Adrenal gland (tissue), 5 donors: Measurements from ENCODE around the gene TYRO3.

Experiments
- POLR2A ChIP-seq, 2 donors: fragments of 450-650 bp; IDR thresholded peaks; one replicate each; pipeline ENCODE4 v1.6.1; 2017; ENCODE audit warnings: antibody characterized with exemption in 2 of 2, mild to moderate bottlenecking in 2 of 2, moderate library complexity in 1 of 2
- TF ChIP-seq, protein P1 (sequence below), 6 experiments: fragments of 450-650 bp in 4 of 6; fragments of 200-600 bp in 2 of 6; sonication (generic) in 1 of 6; IDR thresholded peaks; 1 replicate in 5 of 6; 2 replicates in 1 of 6; pipeline versions ENCODE4 v1.5.1 to v1.8.0; 2016 to 2021; ENCODE audit warnings: antibody characterized with exemption in 6 of 6, mild to moderate bottlenecking in 2 of 6, moderate library complexity in 1 of 6
- donor health status: DM: no; HTN: no; CAD: no.

DNA sequence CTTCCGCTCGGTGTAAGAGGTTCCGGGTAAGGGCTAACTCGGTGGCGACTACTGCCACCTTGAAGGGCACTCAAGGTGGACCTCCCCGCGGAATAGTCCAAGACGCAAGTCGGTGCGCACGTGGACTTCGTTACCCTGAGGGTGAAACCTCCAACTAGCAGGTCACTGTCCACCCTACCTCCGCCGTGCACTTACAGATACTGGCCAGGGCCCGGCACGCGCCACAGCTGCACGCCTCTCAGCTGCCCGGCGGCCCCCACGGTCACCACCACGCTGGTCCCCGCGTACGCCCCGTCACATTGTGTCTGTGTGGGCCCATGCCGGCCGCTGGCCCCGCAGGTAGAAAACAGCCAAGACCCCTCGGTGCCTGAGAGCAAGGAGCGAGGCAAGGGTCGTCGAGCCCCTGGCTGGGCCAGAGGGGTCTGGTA is 46.5 kb upstream of the TYRO3 start:
- TF ChIP-seq, protein P1, sequence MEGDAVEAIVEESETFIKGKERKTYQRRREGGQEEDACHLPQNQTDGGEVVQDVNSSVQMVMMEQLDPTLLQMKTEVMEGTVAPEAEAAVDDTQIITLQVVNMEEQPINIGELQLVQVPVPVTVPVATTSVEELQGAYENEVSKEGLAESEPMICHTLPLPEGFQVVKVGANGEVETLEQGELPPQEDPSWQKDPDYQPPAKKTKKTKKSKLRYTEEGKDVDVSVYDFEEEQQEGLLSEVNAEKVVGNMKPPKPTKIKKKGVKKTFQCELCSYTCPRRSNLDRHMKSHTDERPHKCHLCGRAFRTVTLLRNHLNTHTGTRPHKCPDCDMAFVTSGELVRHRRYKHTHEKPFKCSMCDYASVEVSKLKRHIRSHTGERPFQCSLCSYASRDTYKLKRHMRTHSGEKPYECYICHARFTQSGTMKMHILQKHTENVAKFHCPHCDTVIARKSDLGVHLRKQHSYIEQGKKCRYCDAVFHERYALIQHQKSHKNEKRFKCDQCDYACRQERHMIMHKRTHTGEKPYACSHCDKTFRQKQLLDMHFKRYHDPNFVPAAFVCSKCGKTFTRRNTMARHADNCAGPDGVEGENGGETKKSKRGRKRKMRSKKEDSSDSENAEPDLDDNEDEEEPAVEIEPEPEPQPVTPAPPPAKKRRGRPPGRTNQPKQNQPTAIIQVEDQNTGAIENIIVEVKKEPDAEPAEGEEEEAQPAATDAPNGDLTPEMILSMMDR (IDR thresholded peaks at IDR 0.05): no peak
- no peak for TF ChIP-seq POLR2A (IDR thresholded peaks at IDR 0.05)
